Astrocyte of the spinal cord (primary cell): ENCODE measurements around the gene PAX1.

Experiments used
- DNase-seq: peaks from one replicate; pipeline ENCODE4 v3.0.0; 2011; ENCODE audit warnings: low read depth, low spot score
- H3K4me3 ChIP-seq: 2 replicates; pipeline ENCODE4 v1.5.1; 2011; ENCODE audit warnings: low read depth, mild to moderate bottlenecking, low read length, moderate library complexity
- CTCF ChIP-seq: IDR thresholded peaks from 2 replicates; pipeline ENCODE4 v1.5.1; 2012; ENCODE audit warnings: low read depth, mild to moderate bottlenecking, low read length, inconsistent platforms
- in situ Hi-C: cut with HindIII; loops from 2 replicates; pipeline ENCODE4 v1.10.0; 2017; ENCODE audit warnings: low sequenced_read_pairs

The PAX1 gene

GRCh38 chr20:21684671-21685070 lies 20.8 kb upstream of the PAX1 start:
- TF ChIP-seq CTCF = no peak
- no peak for DNase-seq
- in situ Hi-C loops = no loop called here
- H3K4me3 ChIP-seq = no peak overlapping the region

- no peak for TF ChIP-seq CTCF
- no peak overlapping the region for H3K4me3 ChIP-seq
- in situ Hi-C loops = no loop called here
- no peak for DNase-seq
Measured at GRCh38 chr20:21685981-21686380, 19.5 kb upstream of the PAX1 start.

GRCh38 chr20:21693322-21693721 lies 12.1 kb upstream of the PAX1 start:
- no peak overlapping the region for H3K4me3 ChIP-seq
- no peak for TF ChIP-seq CTCF
- in situ Hi-C loops = no loop called here
- DNase-seq = no peak

GRCh38 chr20:21698494-21699215 lies 6.8 kb upstream of the PAX1 start:
- TF ChIP-seq CTCF = no peak
- in situ Hi-C loops = no loop called here
- H3K4me3 ChIP-seq = no peak overlapping the region
- DNase-seq = no peak

GRCh38 chr20:21699216-21699508 lies 6.3 kb upstream of the PAX1 start:
- no peak for DNase-seq
- no peak overlapping the region for H3K4me3 ChIP-seq
- no peak for TF ChIP-seq CTCF
- in situ Hi-C loops = no loop called here

GRCh38 chr20:21701171-21701876 lies 4.1 kb upstream of the PAX1 start:
- DNase-seq = no peak
- in situ Hi-C loops = no loop called here
- TF ChIP-seq CTCF = no peak
- H3K4me3 ChIP-seq = no peak overlapping the region
